GM21526 (cell line): Measurements from ENCODE around the gene ARMC9.
"Not testable (repeated sequence)": the region's sequence is repeated elsewhere in the genome, so short reads cannot be mapped to it uniquely, and the experiment has no call there.

ENCODE experiments used
- ATAC-seq: cut with Tn5 transposase; IDR thresholded peaks from one replicate; pipeline ENCODE4 v1.9.1; 2021; ENCODE audit warnings: moderate library complexity; ENCODE audit not compliant: unreplicated experiment, low FRiP score

The ARMC9 gene

DNA sequence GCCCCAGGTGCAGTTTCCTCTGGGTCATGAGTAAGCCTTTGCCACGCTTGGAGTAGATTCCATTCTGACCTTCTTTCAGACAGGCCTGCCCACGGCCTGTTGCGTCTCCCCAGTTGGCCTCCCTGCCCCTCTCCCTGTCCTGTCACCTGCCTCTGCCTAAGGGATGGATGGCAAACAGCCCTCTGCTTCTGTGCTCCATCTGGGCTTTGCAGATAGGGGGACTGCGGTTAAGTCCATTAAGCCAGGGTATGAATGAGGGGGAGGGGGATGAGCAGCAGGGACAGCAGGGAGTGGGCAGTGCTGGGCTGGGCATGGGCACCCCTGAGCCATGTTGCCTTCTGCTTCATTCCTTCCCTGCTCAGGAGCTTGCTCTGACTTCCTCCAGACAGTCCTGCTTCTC, 159.5 kb downstream of the ARMC9 start:
- ATAC-seq, result no peak

DNA sequence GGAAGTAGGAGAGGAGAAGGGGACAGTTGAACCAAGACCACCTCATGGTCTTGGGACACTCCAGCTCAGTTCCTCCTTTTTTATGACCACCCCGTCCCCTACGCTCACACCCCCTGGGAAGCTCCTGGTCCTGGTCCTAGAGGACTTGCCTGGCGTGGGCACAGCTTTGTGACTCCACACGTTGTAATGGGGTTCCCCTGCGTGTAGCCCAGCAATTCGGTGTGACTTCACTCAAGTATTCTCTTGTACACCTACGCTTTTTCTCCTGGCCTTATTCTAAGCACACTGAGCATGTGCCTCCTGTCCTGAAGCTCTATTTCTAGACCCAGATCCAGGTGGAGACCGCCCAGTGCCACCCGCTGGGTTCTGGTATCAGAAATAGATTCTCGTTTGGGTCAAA, 161.0 kb downstream of the ARMC9 start:
- no peak for ATAC-seq

DNA sequence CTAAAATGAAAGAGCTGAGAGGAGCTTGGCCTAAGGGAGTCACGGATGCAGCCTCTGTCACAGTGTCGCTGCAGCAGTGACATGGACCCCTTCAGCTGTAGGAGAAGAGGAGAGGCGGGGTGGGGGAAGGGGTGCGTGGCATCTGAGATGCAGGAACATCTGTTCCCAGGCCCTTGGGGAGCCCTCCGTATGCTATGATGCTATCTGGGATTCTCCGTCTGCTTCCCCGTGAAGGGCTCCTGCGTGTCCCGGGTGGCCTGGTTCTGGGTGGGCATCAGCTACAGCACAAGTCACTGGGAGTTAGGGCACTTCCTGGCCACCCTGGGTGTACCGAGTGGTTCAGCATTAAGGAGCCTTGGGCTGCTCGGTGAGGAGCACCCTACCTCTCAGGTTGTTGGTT, 161.5 kb downstream of the ARMC9 start:
- no peak for ATAC-seq

DNA sequence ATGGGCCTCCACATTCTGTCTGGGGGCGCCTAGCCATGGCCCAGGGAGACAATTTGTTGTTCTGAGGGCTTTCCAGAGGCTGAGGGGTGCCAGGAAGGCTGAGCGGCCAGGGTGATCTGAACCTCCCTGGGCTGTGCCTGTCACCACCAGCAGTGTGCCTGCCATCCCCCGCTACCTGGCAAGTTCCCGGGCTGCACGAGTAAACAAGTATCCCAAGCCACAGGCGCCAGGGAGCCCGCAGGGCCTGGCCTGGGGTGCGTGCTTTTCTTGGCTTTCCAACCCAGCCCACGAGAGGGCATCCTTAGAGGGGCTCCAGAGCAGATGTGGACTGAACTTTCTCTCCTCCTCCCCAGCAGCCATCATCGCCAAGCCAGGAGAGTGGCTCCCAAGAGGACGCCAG, 162.0 kb downstream of the ARMC9 start:
- ATAC-seq, result no peak

GRCh38 chr2:231360881-231361371, 162.5 kb downstream of the ARMC9 start:
- no peak for ATAC-seq

- ATAC-seq, result peak; percentile 70
Observed at GRCh38 chr2:231361701-231362554, 163.5 kb downstream of the ARMC9 start.

DNA sequence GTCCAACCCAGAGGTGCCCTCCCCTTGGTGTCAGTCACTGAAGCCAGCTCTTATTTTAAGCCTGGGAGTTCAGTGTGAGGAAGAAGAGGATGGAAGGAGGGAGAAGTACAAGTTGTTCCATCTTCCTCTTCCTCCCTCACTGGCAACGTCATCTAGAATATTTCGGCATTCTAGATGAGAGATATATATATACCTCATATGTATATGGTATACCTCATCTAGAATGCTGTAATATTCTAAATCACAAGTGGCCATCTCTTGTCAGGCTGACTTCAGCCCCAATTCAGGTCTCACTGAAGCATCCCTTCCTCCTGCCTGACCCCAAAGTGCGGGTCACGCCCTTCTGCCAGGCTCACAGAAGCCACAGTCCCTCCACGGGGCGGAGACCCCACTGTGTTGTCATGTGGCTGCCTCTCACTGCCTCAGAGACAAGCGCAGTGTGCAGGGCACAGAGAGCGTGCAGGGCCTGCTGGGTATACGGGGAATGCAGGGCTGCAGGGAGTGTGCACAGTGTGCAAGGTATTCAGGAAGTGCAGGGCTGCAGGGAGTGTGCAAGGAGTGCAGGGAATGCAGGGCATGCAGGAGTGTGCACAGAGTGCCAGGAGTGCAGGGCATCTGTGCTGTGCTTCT, 164.2 kb downstream of the ARMC9 start:
- no peak for ATAC-seq

DNA sequence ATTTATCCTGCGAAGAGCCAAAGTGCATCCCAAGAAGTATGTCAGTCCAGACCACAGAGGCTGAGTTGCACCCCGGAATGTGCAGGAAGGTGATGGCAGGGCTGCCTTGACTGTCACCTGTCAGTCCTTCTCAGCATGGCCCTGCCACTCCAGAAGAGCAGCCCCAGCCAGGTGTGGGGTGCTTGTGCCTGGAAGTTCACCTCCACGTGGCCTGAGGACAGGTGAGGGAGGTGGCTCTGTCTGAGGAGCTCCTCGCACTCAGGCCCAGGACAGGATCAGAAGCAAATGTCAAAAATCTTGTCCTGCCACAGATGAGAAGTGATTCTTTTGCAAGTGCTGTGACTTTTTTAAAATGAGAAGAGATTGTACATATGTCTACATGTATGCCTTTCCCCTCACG, 165.6 kb downstream of the ARMC9 start:
- ATAC-seq, result no peak

- no peak for ATAC-seq
Observed at GRCh38 chr2:231364961-231365810, 166.8 kb downstream of the ARMC9 start.

DNA sequence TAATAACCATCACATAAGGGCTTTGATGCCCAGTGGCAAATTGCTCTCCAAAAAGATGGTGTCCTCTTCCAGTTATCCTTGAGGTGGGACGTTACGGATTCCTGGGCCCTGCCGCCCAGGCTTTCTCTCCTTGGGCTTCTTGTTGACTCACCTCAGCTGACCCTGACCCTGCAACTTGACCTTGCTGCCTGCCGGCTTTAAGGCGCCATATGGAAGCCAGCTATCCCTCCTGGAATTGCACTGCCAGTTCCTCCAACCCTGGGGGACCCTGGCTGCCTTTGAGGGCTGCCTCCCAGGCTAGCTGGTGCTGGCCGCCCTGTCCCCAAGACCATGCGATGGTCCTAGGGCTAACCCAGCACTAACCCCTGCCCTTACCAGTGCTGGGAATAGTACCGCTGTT, 168.7 kb downstream of the ARMC9 start:
- ATAC-seq, result no peak

- ATAC-seq, result no peak
Observed at GRCh38 chr2:231369580-231370428, 171.4 kb downstream of the ARMC9 start.

GRCh38 chr2:231370429-231370748, 172.0 kb downstream of the ARMC9 start:
- ATAC-seq, result no peak

DNA sequence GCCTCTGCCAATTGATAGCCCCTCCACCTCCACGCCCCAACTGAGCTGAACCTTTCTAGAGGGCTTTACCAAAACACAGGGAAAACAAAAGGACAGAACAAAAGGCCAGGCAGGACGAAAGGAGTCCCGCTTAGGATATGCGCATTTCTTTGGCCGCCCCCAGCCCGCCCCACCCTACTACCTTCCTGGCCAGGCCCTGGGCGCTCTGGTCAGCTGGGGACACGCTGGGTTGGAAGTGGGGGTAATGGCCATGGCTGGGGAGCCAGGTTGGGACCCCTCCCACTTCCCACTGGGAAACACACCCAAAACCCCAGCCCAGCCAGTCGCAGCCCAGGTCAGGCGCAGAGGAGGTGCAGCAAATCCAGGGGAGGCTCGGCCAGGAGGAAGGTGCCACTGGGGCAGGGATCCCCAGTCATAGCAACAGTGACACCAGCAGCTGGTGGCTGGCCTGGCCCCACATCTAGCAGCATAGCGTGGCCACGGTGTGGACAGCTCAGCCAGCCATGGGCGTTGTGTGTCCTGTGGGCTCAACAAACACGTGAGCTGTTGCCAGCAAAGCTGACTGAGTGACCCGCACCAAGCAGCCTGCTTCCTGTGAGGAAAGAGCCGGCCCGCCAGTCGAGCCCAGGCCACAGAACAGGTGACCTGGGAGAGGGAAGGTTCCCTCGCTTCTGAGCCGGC, 172.5 kb downstream of the ARMC9 start:
- no peak for ATAC-seq

DNA sequence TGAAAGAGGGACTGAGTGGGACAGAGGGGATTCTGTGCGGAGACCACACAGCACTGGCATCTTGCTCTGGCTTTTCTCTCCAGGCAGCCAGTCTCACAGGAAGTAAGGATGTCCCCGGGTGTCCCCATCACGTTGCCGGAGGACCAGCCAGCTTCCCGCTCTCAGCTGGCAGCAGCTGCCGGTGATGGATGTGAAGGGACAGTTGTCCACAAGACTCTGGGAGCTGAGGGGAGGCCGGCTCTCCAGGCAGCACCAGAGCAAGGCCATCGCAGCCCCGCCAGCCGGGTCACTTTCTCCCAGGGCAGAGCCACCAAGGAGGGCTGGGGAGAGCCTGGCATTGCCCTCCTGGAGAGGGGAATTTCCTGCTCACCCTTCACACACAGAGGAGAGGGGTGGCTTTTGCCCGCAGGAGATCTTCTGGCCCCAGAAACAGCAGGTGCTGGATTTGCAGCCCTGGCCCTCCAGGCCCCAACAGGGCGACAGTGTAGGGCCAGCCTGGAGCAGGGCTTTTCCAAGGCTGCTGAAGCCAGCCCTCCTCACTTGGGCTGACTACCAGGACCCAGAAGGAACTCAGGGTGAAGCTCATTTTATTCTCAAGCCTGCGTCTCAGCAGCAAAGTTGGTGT, 173.1 kb downstream of the ARMC9 start:
- ATAC-seq, result no peak

GRCh38 chr2:231372326-231372725, 173.9 kb downstream of the ARMC9 start:
- no peak for ATAC-seq

GRCh38 chr2:231373184-231373583, 174.8 kb downstream of the ARMC9 start:
- no peak for ATAC-seq

DNA sequence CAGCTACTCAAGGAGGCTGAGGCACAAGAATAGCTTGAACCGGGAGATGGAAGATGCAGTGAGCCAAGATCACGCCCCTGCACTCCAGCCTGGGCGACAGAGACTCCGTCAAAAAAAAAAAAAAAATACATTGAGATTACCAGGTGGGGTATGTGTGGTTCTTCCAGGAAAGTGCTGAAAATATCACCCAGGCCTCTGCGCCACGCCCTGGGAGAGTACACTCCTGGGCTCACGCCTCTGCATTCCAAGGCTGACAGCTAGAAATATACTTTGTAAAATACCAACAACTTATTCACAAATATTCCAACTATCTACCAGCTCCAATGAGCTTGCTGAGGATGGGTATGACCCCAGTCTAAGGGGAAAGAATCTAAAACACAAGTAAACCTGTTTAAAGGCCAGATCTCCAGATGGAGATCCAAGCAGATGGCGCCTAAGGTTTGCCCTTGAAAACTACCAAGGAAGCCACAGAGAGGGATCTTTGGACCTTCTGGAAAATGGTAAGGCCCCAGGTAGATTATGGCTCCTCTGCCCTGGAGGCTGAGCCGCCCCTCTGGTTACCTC, 175.4 kb downstream of the ARMC9 start:
- ATAC-seq, result no peak

DNA sequence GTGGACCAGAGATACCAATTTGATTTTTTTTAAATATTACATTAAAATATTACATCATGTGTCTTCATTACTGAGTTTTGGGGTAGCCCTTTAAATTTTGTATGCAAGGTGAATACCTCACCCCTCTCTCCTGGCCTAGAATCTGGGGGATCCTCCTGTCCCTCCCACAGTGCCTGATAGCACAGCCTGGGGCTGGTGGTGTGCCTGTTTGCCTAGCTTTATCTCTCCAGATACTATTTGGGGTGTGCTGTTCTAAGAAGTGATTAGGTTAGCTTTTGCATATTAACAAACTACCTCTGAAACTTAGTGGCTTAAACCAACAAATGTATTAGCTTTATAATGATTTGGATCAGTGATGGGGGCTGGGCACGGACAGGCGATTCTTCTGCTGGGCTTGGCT, 176.3 kb downstream of the ARMC9 start:
- ATAC-seq, result no peak

DNA sequence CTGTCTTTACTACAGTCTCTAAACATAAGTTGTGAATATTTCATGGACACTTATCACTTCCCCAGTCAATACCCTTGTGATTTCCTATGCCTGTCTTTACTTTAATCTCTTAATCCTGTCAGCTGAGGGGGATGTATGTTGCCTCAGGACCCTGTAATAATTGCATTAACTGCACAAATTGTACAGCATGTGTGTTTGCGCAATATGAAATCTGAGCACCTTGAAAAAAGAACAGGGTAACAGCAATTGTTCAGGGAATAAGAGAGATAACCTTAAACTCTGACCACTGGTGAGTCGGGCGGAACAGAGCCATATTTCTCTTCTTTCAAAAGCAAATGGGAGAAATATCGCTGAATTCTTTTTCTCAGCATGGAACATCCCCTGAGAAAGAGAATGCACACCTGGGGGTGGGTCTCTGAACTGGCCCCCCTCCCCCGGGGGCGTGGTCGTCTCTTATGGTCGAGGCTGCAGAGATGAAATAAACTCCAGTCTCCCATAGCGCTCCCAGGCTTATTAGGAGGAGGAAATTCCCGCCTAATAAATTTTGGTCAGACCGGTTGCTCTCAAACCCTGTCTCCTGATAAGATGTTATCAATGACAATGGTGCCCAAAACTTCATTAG, 177.7 kb downstream of the ARMC9 start:
- not testable (repeated sequence) for ATAC-seq
